Activated naive CD4-positive, alpha-beta T cell treated with anti-CD3 and anti-CD28 coated beads, Interleukin-2, amount 10 ng/mL, durations not matched to agents 5 hours and 36 hours (primary cell): ENCODE data around the gene HCRTR2. TPM values are rescaled to one million over a fixed set of nuclear protein-coding genes. Genes with fewer than 3 reads are reported as not detected.

Source experiments
- total RNA-seq, 2 experiments: library from RNA; stranded (reverse); gene quantifications; one replicate each; pipeline ENCODE4 v1.2.3, GENCODE V29; 2021

HCRTR2 gene
- total RNA-seq: not detected

GRCh38 chr6:55174211-55175026 lies at the start of gene HCRTR2:
TSS of gene HCRTR2 (plus strand) at chr6:55174515. CDS start at chr6:55174588, 73 bp downstream.

GRCh38 chr6:55327169-55327568 lies 152.9 kb downstream of the HCRTR2 start, which contains the start of gene GFRAL:
TSS of gene GFRAL (plus strand) at chr6:55327469. CDS start at chr6:55327555, 86 bp downstream.

Other genes with a start within 250 kb of the HCRTR2 start
- not detected for gene GFRAL, start 153.0 kb downstream of the HCRTR2 start, total RNA-seq